IMR-90 (cell line): ENCODE results near the gene OVOL3.

ENCODE experiments used
- MAFK ChIP-seq: IDR thresholded peaks from 2 replicates; pipeline ENCODE4 v1.6.1; 2012; ENCODE audit warnings: low read depth, low read length, improper control_type of control experiment
- USF2 ChIP-seq: fragments of 150-350 bp; IDR thresholded peaks from 2 replicates; pipeline ENCODE4 v1.6.1; 2017; ENCODE audit warnings: mild to moderate bottlenecking, antibody characterized with exemption, low read length, low read depth
- TF ChIP-seq, protein P1 (sequence below): conservative IDR thresholded peaks from 2 replicates; pipeline ENCODE4 v1.5.1; 2012; ENCODE audit warnings: mild to moderate bottlenecking, low read depth, low read length, improper control_type of control experiment

- TF ChIP-seq, protein P1, sequence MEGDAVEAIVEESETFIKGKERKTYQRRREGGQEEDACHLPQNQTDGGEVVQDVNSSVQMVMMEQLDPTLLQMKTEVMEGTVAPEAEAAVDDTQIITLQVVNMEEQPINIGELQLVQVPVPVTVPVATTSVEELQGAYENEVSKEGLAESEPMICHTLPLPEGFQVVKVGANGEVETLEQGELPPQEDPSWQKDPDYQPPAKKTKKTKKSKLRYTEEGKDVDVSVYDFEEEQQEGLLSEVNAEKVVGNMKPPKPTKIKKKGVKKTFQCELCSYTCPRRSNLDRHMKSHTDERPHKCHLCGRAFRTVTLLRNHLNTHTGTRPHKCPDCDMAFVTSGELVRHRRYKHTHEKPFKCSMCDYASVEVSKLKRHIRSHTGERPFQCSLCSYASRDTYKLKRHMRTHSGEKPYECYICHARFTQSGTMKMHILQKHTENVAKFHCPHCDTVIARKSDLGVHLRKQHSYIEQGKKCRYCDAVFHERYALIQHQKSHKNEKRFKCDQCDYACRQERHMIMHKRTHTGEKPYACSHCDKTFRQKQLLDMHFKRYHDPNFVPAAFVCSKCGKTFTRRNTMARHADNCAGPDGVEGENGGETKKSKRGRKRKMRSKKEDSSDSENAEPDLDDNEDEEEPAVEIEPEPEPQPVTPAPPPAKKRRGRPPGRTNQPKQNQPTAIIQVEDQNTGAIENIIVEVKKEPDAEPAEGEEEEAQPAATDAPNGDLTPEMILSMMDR: no peak
- TF ChIP-seq MAFK (no peak), USF2 (no peak)
Observed at GRCh38 chr19:36084231-36085009, 26.5 kb upstream of the OVOL3 start.
